Lower leg skin (tissue), 4 donors: ENCODE data around the gene EMC8. TPM values are rescaled to one million over a fixed set of nuclear protein-coding genes. Genes with fewer than 3 reads are reported as not detected.

Experiments used
- DNase-seq, 2 donors: peaks; one replicate each; pipeline ENCODE4 v3.0.0-alpha.2; 2019; ENCODE audit warnings: low spot score in 2 of 2
- H3K4me3 ChIP-seq: fragments of 200-600 bp; sonication (generic); 2 replicates; pipeline ENCODE4 v1.5.1; 2017; ENCODE audit warnings: mild to moderate bottlenecking, low read depth; ENCODE audit not compliant: poor library complexity, severe bottlenecking
- POLR2A ChIP-seq, 2 donors: fragments of 450-650 bp; IDR thresholded peaks; one replicate each; pipeline ENCODE4 v1.6.1; 2016 to 2017; ENCODE audit warnings: antibody characterized with exemption in 2 of 2, mild to moderate bottlenecking in 1 of 2, moderate library complexity in 1 of 2
- WGBS, 2 donors: methylation state at CpG; one replicate each; pipeline ENCODE4 v1.1.5; 2018; 5-methylcytosine and 5-hydroxymethylcytosine counted together
- intact Hi-C: fragments of 100-400 bp; cut with DNase I; formaldehyde crosslinking; loops from one replicate; pipeline ENCODE4 v1.15.0; 2023; ENCODE audit warnings: low total_unique reads
- total RNA-seq, 4 donors: library from RNA; depleted of rRNA; stranded (reverse); fragments of >200 nt; gene quantifications; one replicate each; pipeline ENCODE4 v1.1.0, GENCODE V29; 2016
- TF ChIP-seq, protein P1 (sequence below), 3 donors: fragments of 450-650 bp; IDR thresholded peaks; one replicate each; pipeline ENCODE4 v1.5.1; 2016; ENCODE audit warnings: antibody characterized with exemption in 3 of 3, mild to moderate bottlenecking in 3 of 3, moderate library complexity in 2 of 3

Gene EMC8
- total RNA-seq, 4 donors from 2014 or later: 15.5 to 27.5 (median 18.4) TPM

DNA sequence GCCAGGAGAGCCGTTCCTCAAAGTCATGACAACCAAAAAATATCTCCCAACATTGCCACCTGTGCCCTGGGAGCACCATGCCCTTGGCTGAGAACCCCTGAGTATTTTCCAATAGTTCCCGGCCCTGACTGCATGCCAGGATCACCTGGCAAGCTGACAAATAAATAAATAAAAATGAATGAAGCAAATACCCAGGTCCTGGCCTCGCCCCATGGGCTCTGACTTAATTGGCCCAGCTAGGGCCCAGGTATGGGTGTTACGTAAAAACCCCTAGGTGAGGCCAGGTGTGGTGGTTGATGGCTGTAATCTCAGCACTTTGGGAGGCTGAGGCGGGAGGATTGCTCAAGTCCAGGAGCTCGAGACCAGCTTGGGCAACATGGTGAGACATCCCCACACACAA lies 45.8 kb downstream of the EMC8 start:
- TF ChIP-seq POLR2A (IDR thresholded peaks at IDR 0.05): no peak
- TF ChIP-seq, protein P1, sequence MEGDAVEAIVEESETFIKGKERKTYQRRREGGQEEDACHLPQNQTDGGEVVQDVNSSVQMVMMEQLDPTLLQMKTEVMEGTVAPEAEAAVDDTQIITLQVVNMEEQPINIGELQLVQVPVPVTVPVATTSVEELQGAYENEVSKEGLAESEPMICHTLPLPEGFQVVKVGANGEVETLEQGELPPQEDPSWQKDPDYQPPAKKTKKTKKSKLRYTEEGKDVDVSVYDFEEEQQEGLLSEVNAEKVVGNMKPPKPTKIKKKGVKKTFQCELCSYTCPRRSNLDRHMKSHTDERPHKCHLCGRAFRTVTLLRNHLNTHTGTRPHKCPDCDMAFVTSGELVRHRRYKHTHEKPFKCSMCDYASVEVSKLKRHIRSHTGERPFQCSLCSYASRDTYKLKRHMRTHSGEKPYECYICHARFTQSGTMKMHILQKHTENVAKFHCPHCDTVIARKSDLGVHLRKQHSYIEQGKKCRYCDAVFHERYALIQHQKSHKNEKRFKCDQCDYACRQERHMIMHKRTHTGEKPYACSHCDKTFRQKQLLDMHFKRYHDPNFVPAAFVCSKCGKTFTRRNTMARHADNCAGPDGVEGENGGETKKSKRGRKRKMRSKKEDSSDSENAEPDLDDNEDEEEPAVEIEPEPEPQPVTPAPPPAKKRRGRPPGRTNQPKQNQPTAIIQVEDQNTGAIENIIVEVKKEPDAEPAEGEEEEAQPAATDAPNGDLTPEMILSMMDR (IDR thresholded peaks at IDR 0.05): no peak
- intact Hi-C loops: no loop called here
- no peak for DNase-seq
- H3K4me3 ChIP-seq: no peak overlapping the region
- WGBS, 2 donors: 38 to 62% methylated on average over 6 of the region's 6 CpGs

DNA sequence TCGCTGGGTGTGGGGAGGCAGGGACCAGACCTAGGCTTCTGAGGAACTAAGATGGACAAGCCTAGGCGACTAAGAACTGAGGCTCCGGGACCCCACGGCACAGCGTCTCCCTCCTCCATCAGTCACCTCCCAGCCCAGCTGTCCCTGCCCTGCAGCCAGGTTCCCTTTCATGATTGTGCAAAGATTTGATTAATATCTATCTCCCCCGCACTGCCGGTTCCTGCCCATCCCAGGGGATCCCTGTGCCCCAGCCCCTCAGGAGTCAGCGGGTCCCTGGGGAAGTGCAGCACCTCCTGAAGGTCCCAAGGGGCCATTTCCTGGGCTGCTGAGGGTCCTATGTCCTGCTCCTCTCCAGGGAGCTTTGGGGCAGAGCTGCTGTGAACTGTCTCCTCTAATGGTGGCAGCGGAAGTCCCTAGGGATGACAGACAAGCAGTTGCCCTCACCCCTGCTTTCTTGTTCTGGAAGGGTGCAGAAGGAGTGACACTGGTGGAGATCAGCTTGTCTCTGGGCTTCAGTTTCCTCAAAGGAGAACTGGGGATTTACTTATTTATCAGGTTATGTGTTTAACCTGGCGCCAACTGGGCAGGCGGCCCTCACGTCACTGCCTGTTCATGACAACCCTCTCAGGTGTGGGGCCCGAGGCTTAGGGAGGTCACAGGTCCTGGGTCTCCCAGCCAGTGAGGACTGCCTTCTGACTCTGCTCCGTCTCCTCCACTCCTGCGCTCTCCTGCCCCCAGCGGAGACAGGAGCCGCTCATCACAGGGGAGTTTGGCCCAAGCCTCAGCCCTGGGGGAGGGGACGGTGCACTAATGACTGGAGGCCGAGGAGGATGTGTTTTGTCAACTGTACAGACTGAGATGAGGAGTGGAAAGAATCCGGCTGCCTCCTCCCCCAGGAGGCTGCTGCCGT lies 46.6 kb downstream of the EMC8 start:
- DNase-seq: no peak
- intact Hi-C loops: no loop called here
- TF ChIP-seq POLR2A (IDR thresholded peaks at IDR 0.05): no peak
- TF ChIP-seq, protein P1 (IDR thresholded peaks at IDR 0.05): no peak
- no peak overlapping the region for H3K4me3 ChIP-seq
- 42 to 49% methylated on average over 21 of the region's 21 CpGs for WGBS, 2 donors

DNA sequence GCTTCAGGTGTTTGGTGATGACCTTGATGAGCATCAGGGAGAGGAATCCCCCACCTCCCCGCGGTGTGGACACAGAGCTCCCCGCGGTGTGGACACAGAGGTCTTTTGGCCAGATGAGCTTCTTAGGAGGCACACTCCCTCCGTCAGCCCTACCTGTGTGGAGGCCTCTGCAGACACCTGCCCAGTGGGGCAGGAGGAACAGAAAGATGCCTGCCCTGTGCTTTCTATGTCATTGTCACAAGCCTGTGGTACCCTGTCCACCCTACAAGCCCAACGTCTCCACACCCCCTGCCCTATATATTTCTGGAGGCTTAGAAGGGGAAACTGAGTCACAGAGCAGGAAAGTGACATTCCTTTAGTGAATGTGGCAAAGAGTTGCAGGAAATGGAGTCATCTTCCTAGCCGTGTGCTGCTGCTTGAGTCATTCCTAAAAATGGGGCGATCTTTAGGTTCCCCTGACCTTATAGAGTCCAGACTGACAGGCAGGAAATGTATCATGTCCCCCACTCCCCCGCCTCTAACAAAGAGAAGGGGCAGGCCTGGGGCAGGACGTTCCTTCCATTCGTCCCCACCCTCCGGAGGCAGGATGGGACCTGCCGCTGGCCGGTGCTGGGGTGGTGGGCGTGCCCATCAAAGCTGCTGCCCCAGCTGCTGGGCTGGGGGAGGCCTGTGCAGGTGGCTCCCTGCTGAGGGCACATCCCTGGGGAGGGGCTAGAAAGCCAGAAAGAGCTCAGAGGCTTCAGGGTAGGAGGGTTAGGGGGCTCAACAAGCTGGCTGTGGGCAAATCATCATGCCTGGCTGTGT lies 47.4 kb downstream of the EMC8 start:
- no peak overlapping the region for H3K4me3 ChIP-seq
- intact Hi-C loops: no loop called here
- no peak for DNase-seq
- WGBS, 2 donors: 19 to 32% methylated on average over 7 to 15 of the region's 15 CpGs
- no peak for TF ChIP-seq POLR2A (IDR thresholded peaks at IDR 0.05)
- TF ChIP-seq, protein P1 (IDR thresholded peaks at IDR 0.05): no peak

DNA sequence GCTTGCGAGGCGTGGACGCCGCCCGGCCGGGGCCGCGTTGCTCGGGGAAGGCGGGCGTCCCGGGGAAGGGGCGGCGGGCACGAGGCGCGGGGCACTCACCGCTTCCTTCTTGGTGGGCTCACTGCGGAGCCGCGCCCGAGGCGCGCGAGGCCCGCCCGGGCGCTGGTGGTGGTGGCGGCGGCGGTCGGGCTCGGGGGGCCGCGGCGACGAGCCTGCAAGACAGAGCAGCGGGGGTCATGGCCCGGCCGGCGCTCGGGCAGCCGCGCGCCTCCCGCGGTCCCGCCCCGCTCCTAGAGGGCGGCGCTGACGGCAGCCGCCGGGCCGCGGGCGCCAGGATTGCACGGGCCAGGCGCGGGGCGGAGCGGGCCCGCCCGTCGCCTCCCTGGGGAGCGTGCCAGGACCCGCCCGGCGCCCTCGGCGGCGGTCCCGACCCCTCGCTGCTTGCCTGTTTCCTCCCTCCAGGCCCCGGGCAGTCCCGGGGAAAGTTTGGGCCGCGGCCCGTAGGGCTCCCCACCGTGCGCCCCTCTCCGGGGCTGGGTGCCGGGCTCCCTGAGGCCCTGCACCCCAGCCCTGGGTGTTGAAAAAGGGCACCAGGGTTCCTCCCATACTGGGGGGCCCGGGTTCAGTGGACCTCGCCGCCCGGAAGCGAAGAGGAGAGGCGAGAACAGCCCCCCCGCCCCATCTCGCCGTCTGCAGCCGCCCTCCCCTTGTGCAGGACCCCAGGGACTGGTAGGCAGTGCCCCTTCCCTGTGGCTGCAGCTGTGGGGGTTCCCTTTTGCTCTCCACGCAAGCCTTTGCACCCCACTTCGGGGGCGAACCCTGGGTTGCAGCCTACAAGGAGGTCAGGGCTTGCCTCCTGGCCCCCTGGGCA lies 48.3 kb downstream of the EMC8 start, which contains the start of gene C16orf74:
TSS of gene C16orf74 (minus strand) at position 270 of the 871 bp plus-strand sequence. CDS start 15,879 bp downstream, outside the sequence.
- peak within 1 kb of the TSS; percentile 29 for H3K4me3 ChIP-seq
- TF ChIP-seq, protein P1 (IDR thresholded peaks at IDR 0.05): no peak
- TF ChIP-seq POLR2A (IDR thresholded peaks at IDR 0.05): no peak
- 4 to 7% methylated on average over 39 to 47 of the region's 96 CpGs for WGBS, 2 donors
- no peak for DNase-seq
- intact Hi-C loops: no loop called here

DNA sequence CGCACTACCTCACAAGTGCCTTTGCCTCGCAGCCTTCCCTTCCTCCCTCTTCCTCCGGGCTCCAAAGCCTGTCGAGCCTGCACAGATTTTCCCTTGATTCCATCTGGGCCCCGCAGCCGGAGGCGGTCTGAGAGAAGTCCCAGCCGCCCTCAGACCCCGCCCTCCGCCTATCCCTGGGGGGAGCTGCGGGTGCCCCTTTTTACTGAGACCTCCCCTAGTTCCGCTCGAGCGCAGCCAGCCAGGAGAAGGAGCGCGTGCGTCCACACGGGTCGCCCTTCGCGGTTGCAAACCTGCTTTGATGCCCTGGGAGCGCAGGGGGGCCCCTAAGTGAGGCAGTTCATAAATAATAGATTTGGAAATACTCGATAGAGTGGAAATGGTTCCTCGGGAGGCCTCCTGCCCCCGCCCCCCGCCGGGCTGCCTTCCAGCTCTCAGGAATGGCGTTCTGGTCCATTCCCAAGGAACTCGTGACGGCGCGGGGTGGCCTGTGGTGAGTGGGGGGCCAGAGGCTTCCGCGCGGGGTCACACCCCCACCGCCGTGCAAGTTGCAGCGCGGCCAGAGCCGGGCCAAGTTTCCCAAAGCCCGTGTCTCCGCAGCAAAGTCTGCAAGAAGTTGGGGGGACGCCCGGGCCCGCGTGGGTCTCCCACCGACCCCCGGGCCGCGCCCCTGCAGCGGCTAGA lies 49.1 kb downstream of the EMC8 start:
- 2% methylated on average over 31 to 39 of the region's 51 CpGs for WGBS, 2 donors
- peak overlapping the region; percentile 29 for H3K4me3 ChIP-seq
- DNase-seq: no peak
- no peak for TF ChIP-seq POLR2A (IDR thresholded peaks at IDR 0.05)
- TF ChIP-seq, protein P1 (IDR thresholded peaks at IDR 0.05): no peak
- intact Hi-C loops: no loop called here
